Panc1 (cell line): Measurements from ENCODE around the gene DNAAF5.

Source experiments
- CTCF ChIP-seq: fragments of 450-650 bp; IDR thresholded peaks from 2 replicates; pipeline ENCODE4 v1.5.1; 2017; ENCODE audit warnings: mild to moderate bottlenecking
- POLR2AphosphoS5 ChIP-seq: IDR thresholded peaks from 2 replicates; pipeline ENCODE4 v1.6.1; 2012; ENCODE audit warnings: mild to moderate bottlenecking, low read depth, low read length, moderate library complexity
- SIN3A ChIP-seq: IDR thresholded peaks from 2 replicates; pipeline ENCODE4 v1.6.1; 2012; ENCODE audit warnings: low read depth, mild to moderate bottlenecking, low read length, moderate library complexity, borderline replicate concordance; ENCODE audit not compliant: insufficient read depth
- TCF7L2 ChIP-seq: IDR thresholded peaks from 2 replicates; pipeline ENCODE4 v1.6.1; 2011; ENCODE audit warnings: mild to moderate bottlenecking, low read depth, low read length, inconsistent platforms

GRCh38 chr7:714251-714671, 12.2 kb upstream of the DNAAF5 start:
- no peak for TF ChIP-seq CTCF
- TF ChIP-seq SIN3A, result no peak
- TF ChIP-seq POLR2AphosphoS5, result no peak
- TF ChIP-seq TCF7L2, result no peak
